SK-N-SH (cell line): ENCODE results near the gene MRPS12.

Experiments used
- EZH2phosphoT487 ChIP-seq: fragments of 200-600 bp; sonication (generic); IDR thresholded peaks from 2 replicates; pipeline ENCODE4 v1.6.1; 2017; ENCODE audit warnings: low read depth, mixed run types, mild to moderate bottlenecking, antibody characterized with exemption, moderate library complexity, borderline replicate concordance
- FOXJ3 ChIP-seq: sonication (generic); formaldehyde crosslinking; IDR thresholded peaks from 2 replicates; pipeline ENCODE4 v1.5.1; 2020; ENCODE audit warnings: mild to moderate bottlenecking, missing genetic modification reagents
- GABPA ChIP-seq: IDR thresholded peaks from 2 replicates; pipeline ENCODE4 v1.4.0; 2012; ENCODE audit warnings: low read depth, mild to moderate bottlenecking
- MXI1 ChIP-seq: IDR thresholded peaks from 2 replicates; pipeline ENCODE4 v1.6.1; 2012; ENCODE audit warnings: mild to moderate bottlenecking, low read depth, low read length, improper control_type of control experiment
- POLR2AphosphoS5 ChIP-seq: IDR thresholded peaks from 2 replicates; pipeline ENCODE4 v1.6.1; 2012; ENCODE audit warnings: low read depth, low read length
- RAD21 ChIP-seq: IDR thresholded peaks from 2 replicates; pipeline ENCODE4 v1.6.1; 2012; ENCODE audit warnings: mild to moderate bottlenecking, low read length
- RCOR1 ChIP-seq: fragments of 150-350 bp; IDR thresholded peaks from 2 replicates; pipeline ENCODE4 v1.6.1; 2017; ENCODE audit warnings: antibody characterized with exemption, low read length
- SIN3A ChIP-seq: IDR thresholded peaks from 2 replicates; pipeline ENCODE4 v1.6.1; 2012; ENCODE audit warnings: low read depth, mild to moderate bottlenecking, low read length, moderate library complexity, borderline replicate concordance
- SMC3 ChIP-seq: IDR thresholded peaks from 2 replicates; pipeline ENCODE4 v1.6.1; 2012; ENCODE audit warnings: low read depth, low read length, improper control_type of control experiment
- TAF1 ChIP-seq: IDR thresholded peaks from 2 replicates; pipeline ENCODE4 v1.6.1; 2012; ENCODE audit warnings: low read depth, mild to moderate bottlenecking, low read length, moderate library complexity, borderline replicate concordance
- TCF12 ChIP-seq: IDR thresholded peaks from 2 replicates; pipeline ENCODE4 v1.4.0; 2012
- TF ChIP-seq, protein P1 (sequence below): fragments of 200-600 bp; sonication (generic); IDR thresholded peaks from 2 replicates; pipeline ENCODE4 v1.6.1; 2017; ENCODE audit warnings: antibody characterized with exemption, mild to moderate bottlenecking, moderate library complexity
- TF ChIP-seq, protein P2 (sequence below): IDR thresholded peaks from 2 replicates; pipeline ENCODE4 v1.4.0; 2012; ENCODE audit warnings: low read depth, borderline replicate concordance
- TF ChIP-seq, protein P3 (sequence below): IDR thresholded peaks from 2 replicates; pipeline ENCODE4 v1.4.0; 2012; ENCODE audit warnings: low read depth

DNA sequence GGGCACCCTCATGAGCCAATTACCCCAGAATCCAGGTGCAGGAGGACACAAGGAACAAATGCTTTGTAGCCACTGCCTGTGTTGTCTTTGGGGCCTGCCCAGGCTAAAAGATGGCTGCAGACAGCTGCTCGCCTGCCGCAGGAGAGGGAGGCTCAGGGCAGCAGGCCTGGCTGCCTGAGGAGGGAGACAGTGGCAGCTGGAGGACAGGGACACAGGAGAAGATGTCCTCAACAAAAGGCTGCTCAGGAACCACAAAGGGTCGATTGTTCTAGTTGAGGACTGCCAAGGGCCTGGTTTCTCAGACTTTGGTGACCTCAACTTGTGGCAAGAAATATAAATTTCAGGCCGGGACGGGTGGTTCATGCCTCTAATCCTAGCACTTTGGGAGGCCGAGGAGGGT lies 39.0 kb upstream of the MRPS12 start:
- TF ChIP-seq, protein P1, sequence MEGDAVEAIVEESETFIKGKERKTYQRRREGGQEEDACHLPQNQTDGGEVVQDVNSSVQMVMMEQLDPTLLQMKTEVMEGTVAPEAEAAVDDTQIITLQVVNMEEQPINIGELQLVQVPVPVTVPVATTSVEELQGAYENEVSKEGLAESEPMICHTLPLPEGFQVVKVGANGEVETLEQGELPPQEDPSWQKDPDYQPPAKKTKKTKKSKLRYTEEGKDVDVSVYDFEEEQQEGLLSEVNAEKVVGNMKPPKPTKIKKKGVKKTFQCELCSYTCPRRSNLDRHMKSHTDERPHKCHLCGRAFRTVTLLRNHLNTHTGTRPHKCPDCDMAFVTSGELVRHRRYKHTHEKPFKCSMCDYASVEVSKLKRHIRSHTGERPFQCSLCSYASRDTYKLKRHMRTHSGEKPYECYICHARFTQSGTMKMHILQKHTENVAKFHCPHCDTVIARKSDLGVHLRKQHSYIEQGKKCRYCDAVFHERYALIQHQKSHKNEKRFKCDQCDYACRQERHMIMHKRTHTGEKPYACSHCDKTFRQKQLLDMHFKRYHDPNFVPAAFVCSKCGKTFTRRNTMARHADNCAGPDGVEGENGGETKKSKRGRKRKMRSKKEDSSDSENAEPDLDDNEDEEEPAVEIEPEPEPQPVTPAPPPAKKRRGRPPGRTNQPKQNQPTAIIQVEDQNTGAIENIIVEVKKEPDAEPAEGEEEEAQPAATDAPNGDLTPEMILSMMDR, result no peak
- no peak for TF ChIP-seq RAD21
- no peak for TF ChIP-seq SIN3A
- TF ChIP-seq GABPA, result no peak
- no peak for TF ChIP-seq FOXJ3 (CRISPR knock-in tag)
- TF ChIP-seq POLR2AphosphoS5, result no peak
- TF ChIP-seq EZH2phosphoT487, result no peak
- TF ChIP-seq SMC3, result no peak
- TF ChIP-seq TCF12, result no peak
- no peak for TF ChIP-seq RCOR1
- TF ChIP-seq, protein P2, sequence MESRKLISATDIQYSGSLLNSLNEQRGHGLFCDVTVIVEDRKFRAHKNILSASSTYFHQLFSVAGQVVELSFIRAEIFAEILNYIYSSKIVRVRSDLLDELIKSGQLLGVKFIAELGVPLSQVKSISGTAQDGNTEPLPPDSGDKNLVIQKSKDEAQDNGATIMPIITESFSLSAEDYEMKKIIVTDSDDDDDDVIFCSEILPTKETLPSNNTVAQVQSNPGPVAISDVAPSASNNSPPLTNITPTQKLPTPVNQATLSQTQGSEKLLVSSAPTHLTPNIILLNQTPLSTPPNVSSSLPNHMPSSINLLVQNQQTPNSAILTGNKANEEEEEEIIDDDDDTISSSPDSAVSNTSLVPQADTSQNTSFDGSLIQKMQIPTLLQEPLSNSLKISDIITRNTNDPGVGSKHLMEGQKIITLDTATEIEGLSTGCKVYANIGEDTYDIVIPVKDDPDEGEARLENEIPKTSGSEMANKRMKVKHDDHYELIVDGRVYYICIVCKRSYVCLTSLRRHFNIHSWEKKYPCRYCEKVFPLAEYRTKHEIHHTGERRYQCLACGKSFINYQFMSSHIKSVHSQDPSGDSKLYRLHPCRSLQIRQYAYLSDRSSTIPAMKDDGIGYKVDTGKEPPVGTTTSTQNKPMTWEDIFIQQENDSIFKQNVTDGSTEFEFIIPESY, result no peak
- TF ChIP-seq MXI1, result no peak
- TF ChIP-seq TAF1, result no peak
- TF ChIP-seq, protein P3, sequence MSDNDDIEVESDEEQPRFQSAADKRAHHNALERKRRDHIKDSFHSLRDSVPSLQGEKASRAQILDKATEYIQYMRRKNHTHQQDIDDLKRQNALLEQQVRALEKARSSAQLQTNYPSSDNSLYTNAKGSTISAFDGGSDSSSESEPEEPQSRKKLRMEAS, result no peak
